ENCODE results near the gene LPCAT1. TPM values are rescaled to one million over a fixed set of nuclear protein-coding genes. Genes with fewer than 3 reads are reported as not detected.

The LPCAT1 gene
- total and polyA plus RNA-seq, 2 experiments from 2014 or later, result 78.0 to 255 TPM

- TF ChIP-seq ZNF462 (CRISPR knock-in tag; IDR thresholded peaks at IDR 0.05), result no peak
- TF ChIP-seq, protein P1, sequence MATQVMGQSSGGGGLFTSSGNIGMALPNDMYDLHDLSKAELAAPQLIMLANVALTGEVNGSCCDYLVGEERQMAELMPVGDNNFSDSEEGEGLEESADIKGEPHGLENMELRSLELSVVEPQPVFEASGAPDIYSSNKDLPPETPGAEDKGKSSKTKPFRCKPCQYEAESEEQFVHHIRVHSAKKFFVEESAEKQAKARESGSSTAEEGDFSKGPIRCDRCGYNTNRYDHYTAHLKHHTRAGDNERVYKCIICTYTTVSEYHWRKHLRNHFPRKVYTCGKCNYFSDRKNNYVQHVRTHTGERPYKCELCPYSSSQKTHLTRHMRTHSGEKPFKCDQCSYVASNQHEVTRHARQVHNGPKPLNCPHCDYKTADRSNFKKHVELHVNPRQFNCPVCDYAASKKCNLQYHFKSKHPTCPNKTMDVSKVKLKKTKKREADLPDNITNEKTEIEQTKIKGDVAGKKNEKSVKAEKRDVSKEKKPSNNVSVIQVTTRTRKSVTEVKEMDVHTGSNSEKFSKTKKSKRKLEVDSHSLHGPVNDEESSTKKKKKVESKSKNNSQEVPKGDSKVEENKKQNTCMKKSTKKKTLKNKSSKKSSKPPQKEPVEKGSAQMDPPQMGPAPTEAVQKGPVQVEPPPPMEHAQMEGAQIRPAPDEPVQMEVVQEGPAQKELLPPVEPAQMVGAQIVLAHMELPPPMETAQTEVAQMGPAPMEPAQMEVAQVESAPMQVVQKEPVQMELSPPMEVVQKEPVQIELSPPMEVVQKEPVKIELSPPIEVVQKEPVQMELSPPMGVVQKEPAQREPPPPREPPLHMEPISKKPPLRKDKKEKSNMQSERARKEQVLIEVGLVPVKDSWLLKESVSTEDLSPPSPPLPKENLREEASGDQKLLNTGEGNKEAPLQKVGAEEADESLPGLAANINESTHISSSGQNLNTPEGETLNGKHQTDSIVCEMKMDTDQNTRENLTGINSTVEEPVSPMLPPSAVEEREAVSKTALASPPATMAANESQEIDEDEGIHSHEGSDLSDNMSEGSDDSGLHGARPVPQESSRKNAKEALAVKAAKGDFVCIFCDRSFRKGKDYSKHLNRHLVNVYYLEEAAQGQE (IDR thresholded peaks at IDR 0.05; ENCODE audit: unreplicated experiment), result no peak
- TF ChIP-seq NANOG (IDR thresholded peaks at IDR 0.05; ENCODE audit: borderline replicate concordance), result no peak
- no peak for TF ChIP-seq ZNF331 (CRISPR knock-in tag; IDR thresholded peaks at IDR 0.05; ENCODE audit: low read depth)
- TF ChIP-seq POLR2AphosphoS5 (IDR thresholded peaks at IDR 0.05; ENCODE audit: low read depth), result no peak
- no peak for TF ChIP-seq ZNF114 (CRISPR knock-in tag; IDR thresholded peaks at IDR 0.05)
- no peak for TF ChIP-seq JUNB (IDR thresholded peaks at IDR 0.05; ENCODE audit: unreplicated experiment)
- TF ChIP-seq EZH2phosphoT487 (IDR thresholded peaks at IDR 0.05; ENCODE audit: unreplicated experiment), result no peak
- no peak for TF ChIP-seq EZH2 (IDR thresholded peaks at IDR 0.05; ENCODE audit: low read depth, unreplicated experiment)
These were observed 33.5 kb upstream of the LPCAT1 start (continued) for GRCh38 chr5:1557114-1557873.

Data from GM23338 (cell line).